HCT116 (cell line): ENCODE data around the gene TTC32.

Source experiments
- EZH2 ChIP-seq: fragments of 200-600 bp; sonication (generic); IDR thresholded peaks from 2 replicates; pipeline ENCODE4 v1.6.1; 2017; ENCODE audit warnings: antibody characterized with exemption, mixed run types
- JUND ChIP-seq: IDR thresholded peaks from 2 replicates; pipeline ENCODE4 v1.6.1; 2012
- POLR2A ChIP-seq: IDR thresholded peaks from 2 replicates; pipeline ENCODE4 v1.7.0; 2011; ENCODE audit warnings: borderline replicate concordance; ENCODE audit not compliant: insufficient read depth, insufficient read length; ENCODE audit errors: extremely low read depth
- SP1 ChIP-seq: IDR thresholded peaks from 2 replicates; pipeline ENCODE4 v1.6.1; 2012; ENCODE audit warnings: low read depth
- TCF7L2 ChIP-seq: IDR thresholded peaks from 2 replicates; pipeline ENCODE4 v1.7.0; 2011; ENCODE audit warnings: borderline replicate concordance, inconsistent platforms; ENCODE audit not compliant: insufficient read depth, insufficient read length; ENCODE audit errors: extremely low read depth
- ZFX ChIP-seq: fragments of 450-650 bp; IDR thresholded peaks from 2 replicates; pipeline ENCODE4 v1.6.1; 2017
- TF ChIP-seq, protein P1 (sequence below): IDR thresholded peaks from 2 replicates; pipeline ENCODE4 v1.6.1; 2011; ENCODE audit warnings: mild to moderate bottlenecking, low read length, moderate library complexity; ENCODE audit not compliant: insufficient replicate concordance; ENCODE audit errors: extremely low read depth
- TF ChIP-seq, protein P2 (sequence below), 3 experiments: fragments of 200-600 bp in 1 of 3; sonication (generic) in 1 of 3; IDR thresholded peaks in 2 of 3; conservative IDR thresholded peaks in 1 of 3; 2 replicates each; pipeline ENCODE4 v1.5.1; 2012 to 2017; ENCODE audit warnings: low read depth in 2 of 3, low read length in 2 of 3, antibody characterized with exemption in 1 of 3, borderline replicate concordance in 1 of 3, control low read depth in 1 of 3, mild to moderate bottlenecking in 1 of 3, mixed read lengths in 1 of 3, mixed run types in 1 of 3, moderate library complexity in 1 of 3; ENCODE audit not compliant: insufficient read depth in 1 of 3

DNA sequence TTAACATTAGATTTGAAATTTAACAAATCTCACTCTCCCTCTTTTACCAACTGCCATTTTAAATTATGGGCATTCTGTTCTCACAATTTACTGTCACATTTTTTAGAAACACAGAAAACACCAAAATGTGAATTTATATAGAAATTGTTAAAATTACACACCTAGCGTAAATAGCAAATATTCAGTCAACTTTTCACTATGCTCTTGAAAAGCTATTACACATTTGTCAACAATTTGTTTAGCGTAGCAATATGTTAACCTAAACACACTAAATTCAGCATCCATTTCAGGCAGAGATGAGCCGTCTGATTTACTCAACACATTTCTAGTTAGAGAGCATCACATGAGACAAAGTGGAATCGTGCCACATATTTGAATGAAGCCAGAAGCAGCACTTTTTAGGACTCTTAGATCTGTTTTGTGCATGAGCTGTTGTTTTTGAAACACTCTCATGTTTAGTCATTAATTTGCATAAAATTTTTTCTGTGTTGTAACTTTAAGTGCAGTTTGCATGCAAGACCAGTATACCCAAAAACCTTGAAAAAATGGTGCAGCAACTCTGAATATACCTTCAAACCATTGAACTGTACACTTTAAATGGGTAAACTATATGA is 8.2 kb downstream of the TTC32 start:
- TF ChIP-seq, protein P1, sequence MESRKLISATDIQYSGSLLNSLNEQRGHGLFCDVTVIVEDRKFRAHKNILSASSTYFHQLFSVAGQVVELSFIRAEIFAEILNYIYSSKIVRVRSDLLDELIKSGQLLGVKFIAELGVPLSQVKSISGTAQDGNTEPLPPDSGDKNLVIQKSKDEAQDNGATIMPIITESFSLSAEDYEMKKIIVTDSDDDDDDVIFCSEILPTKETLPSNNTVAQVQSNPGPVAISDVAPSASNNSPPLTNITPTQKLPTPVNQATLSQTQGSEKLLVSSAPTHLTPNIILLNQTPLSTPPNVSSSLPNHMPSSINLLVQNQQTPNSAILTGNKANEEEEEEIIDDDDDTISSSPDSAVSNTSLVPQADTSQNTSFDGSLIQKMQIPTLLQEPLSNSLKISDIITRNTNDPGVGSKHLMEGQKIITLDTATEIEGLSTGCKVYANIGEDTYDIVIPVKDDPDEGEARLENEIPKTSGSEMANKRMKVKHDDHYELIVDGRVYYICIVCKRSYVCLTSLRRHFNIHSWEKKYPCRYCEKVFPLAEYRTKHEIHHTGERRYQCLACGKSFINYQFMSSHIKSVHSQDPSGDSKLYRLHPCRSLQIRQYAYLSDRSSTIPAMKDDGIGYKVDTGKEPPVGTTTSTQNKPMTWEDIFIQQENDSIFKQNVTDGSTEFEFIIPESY = no peak
- TF ChIP-seq SP1 (no peak), TCF7L2 (no peak), EZH2 (no peak), POLR2A (no peak), ZFX (no peak), JUND (no peak)
- TF ChIP-seq, protein P2, sequence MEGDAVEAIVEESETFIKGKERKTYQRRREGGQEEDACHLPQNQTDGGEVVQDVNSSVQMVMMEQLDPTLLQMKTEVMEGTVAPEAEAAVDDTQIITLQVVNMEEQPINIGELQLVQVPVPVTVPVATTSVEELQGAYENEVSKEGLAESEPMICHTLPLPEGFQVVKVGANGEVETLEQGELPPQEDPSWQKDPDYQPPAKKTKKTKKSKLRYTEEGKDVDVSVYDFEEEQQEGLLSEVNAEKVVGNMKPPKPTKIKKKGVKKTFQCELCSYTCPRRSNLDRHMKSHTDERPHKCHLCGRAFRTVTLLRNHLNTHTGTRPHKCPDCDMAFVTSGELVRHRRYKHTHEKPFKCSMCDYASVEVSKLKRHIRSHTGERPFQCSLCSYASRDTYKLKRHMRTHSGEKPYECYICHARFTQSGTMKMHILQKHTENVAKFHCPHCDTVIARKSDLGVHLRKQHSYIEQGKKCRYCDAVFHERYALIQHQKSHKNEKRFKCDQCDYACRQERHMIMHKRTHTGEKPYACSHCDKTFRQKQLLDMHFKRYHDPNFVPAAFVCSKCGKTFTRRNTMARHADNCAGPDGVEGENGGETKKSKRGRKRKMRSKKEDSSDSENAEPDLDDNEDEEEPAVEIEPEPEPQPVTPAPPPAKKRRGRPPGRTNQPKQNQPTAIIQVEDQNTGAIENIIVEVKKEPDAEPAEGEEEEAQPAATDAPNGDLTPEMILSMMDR (IDR thresholded peaks at IDR 0.05 in 2 of 3, conservative IDR thresholded peaks at IDR 0.05 in 1 of 3; ENCODE audit: borderline replicate concordance in 1 of 3, insufficient read depth in 1 of 3, low read depth in 2 of 3, low read length in 2 of 3) = no peak
